HT-29 (cell line): ENCODE measurements around the gene USP11. TPM values are rescaled to one million over a fixed set of nuclear protein-coding genes. Genes with fewer than 3 reads are reported as not detected.
"Not testable (repeated sequence)": the region's sequence is repeated elsewhere in the genome, so short reads cannot be mapped to it uniquely, and the experiment has no call there.

Experiments used
- DNase-seq: peaks from one replicate; pipeline ENCODE4 v3.0.0-alpha.2; 2015; ENCODE audit warnings: low spot score
- total RNA-seq: library from RNA; depleted of rRNA; stranded (reverse); fragments of >200 nt; shearing (Covaris generic); gene quantifications from 2 replicates; pipeline ENCODE4 v1.2.3, GENCODE V29; 2014

The USP11 gene
- total RNA-seq, 1 experiment from 2014 or later: 21.2 TPM

DNA sequence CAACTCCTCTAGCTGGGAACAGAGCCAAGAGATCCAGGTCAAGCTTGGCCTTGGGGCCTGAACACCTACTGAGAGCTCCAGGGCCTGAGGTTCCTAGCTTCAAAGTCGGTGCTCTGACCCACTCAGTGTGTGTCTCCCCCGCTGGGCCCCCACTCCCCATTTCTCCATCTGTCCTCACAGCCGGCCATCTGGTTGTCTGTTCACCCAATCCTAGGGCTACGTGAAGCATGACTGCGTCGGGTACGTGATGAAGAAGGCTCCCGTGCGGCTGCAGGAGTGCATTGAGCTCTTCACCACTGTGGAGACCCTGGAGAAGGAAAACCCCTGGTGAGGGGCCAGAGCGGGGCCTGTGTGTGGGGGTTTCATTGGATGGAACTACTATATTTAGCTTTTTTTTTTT is 12.3 kb downstream of the USP11 start:
- no peak for DNase-seq

DNA sequence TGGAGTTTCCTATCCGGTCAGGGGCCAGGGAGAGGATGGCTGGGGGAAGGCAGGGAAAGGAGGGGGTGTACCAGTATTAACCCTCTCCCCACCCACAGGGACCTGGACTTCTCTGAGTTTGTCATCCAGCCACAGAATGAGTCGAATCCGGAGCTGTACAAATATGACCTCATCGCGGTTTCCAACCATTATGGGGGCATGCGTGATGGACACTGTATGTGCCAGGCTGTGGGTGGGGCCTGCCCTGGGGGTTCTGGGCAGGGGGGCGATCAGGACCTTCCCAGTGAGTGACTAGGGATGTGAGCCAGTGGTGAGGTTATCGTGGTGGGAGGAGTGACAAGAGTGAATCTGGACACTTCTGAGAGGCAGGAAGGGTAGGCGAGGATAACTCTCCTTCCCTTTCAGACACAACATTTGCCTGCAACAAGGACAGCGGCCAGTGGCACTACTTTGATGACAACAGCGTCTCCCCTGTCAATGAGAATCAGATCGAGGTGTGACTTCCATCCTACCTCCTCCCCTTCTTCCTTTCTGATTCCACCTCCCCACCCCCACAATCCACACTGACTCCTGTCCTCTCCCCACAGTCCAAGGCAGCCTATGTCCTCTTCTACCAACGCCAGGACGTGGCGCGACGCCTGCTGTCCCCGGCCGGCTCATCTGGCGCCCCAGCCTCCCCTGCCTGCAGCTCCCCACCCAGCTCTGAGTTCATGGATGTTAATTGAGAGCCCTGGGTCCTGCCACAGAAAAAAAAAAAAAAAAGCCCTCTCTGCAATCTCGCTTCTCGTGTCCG is 14.6 kb downstream of the USP11 start:
- no peak for DNase-seq

DNA sequence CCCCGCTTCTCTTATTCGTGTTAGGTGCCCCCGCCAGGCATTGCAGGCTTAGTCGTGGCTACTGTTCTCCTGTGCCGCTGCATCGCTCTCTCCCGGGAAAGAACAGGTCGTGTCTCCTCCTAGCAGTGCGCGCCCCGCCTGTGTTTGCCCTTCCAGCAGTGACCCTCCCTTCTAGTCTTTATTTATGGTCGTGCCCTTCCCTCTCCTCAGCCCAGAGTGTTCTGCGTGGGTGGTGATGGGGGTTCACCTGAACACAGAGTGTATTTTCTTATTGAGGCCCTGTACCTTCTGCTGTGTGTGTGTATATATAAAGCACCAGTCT is 15.2 kb downstream of the USP11 start:
- no peak for DNase-seq

DNA sequence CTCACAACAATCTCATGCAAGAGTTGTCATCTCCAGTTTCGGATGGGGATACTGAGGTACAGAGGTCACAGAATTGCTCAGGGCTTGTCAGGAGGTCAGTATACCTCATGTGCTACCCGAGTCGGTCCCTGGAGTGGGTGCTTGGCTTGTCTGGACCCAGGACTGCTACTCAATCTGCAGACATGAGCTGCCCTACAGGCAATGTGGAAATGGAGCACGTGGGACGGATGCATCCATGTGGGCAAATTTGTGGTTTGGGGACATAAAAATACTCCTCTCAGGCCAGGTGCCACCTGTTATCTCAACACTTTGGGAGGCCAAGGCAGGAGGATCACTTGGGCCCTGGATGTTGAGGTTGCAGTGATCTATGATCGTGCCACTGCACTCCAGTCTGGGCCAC is 15.8 kb downstream of the USP11 start:
- DNase-seq: no peak

DNA sequence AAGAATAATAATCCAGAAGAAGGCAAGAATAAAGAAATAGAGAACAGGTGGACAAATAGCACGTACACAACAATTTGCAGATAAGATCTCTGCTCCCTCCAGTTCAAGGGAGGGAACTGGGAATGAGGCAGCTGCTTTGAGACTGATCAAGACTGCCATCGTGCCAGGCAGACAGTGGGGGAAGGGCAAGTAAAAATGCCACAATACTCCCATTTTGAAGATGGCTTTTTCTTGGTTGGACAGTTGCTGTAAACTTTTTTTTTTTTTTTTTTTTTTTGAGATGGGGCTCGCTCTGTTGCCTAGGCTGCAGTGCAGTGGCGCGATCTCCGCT is 17.2 kb downstream of the USP11 start:
- DNase-seq: no peak

DNA sequence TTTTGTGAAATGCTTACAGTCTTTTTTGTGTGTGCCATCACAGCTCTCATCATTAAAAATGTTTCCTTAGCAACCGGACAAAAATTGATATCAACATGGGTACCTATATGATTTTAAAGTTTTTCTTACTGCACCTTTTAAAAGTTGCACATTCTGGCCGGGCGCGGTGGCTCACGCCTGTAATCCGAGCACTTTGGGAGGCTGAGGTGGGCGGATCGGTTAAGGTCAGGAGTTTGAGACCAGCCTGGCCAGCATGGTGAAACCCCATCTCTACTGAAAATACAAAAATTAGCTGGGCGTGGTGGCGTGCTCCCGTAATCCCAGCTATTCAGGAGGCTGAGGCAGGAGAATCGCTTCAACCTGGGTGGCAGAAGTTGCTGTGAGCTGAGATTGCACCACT is 24.8 kb downstream of the USP11 start:
- not testable (repeated sequence) for DNase-seq

DNA sequence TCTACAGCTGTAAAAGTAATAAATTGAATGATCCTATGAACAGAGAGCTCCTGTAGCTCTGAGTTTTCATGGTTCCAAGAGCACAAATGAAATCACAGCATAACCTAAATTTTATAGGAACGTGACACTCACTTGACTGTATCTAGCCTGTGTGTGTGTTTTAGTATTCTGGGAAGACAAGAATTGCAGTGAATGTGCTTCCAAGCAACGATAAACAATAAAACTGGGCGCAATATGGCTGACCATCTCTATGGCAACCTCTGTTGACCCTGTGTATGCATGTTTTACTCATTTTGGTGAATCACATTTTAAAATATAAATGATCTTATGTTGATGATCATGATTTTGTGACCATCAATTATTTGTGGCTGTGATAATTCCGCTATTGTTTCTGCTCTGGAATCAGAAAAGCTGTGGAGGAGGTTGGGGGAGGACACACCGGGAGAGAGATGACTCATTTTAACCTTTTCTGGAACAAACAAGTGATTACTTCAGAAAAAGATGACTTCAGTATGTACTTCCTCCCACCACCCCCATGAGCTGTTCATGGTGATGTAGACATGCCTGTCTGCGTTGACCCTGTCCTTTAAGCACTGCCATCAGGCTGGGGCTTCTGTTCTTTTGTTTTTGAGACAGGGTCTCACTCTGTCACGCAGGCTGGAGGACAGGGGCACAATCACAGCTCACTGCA is 31.8 kb downstream of the USP11 start:
- DNase-seq: no peak

DNA sequence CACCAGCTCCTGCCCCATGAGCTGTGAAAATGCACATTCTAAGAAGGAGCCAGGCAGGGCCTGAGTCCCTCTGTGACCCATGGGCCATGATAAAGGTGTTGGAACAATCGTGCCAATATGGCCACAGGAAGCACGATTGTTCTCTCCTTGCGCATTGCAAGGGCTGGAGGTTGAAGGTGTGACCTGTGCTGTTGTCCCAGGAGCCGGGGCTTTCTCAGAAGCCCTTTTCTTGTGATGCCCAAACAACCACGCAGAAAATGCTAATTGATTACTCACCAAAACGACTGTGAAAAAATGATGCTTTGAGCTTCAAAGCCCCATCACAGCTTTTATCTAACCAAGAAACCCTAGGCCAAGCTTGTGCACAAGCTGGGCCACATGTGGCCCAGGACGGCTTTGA is 33.8 kb downstream of the USP11 start:
- DNase-seq: no peak

DNA sequence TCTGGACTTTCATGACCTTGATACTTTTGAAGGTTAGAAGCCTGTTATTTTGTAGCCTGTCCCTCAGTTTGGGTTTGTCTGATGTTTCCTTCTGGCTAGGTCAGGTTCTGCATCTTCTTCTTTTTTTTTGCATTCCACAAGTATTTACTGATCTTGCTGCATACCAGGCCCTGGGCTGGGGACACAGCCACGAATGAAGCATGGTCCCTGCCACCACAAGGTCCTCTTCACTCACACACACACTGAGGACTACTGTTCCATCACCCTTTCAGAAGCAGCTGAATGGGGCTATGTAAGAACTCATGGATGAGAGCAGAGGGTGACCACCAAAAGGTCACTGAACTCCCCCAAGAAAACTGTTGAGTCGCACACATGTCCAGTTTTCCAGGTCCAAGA is 39.2 kb downstream of the USP11 start:
- DNase-seq: no peak

DNA sequence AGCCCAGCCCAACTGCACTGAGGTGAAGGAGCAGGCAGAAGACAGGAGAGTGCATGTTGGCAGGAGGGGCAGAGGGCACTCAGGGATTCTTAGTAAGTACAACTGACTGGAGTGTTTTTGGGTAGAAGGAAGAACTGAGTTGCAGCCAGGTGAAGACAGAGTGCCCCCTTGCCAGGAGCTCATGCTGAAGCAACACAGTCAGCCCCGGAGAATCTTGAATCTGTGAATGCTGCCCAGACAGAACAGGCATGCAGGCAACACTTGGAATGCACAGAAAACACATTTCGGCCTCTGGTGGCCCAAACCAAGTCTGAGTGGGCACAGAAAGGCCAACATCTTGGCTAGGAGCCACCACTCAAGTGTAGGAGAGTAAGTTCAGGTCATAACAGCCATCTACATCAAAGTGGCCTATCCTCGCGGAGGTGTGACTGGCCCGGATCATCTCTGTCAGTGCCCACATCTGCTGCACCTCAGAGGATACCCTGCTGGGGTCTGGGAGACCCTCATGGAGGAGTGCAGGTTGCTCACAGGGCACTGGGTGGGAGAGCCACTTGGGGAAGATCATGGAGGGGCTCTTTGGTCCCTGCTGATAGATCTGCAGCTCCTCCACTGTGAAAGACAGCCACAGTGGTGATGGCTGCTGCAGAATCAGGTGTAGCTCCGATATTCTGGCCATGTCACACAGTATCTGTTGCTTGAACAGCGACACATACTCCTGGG is 40.4 kb downstream of the USP11 start:
- DNase-seq: no peak

DNA sequence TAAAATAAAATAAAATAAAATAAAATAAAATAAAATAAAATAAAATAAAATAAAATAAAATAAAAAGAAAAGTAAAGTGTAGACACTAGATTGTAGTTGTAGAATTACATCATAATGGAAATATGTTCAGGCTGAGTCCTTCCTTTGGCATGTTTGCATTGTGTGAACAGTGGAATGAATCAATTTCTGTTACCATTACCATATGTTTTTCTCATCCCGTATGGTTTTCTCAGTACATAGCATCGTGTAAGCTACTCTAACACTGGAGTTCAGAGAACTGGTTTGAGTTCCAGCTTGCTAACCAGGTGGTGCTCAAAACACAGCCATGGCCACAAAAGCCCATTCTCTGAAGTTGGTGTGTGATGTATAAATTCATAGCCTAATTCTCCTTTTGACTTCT is 45.9 kb downstream of the USP11 start:
- DNase-seq: no peak

DNA sequence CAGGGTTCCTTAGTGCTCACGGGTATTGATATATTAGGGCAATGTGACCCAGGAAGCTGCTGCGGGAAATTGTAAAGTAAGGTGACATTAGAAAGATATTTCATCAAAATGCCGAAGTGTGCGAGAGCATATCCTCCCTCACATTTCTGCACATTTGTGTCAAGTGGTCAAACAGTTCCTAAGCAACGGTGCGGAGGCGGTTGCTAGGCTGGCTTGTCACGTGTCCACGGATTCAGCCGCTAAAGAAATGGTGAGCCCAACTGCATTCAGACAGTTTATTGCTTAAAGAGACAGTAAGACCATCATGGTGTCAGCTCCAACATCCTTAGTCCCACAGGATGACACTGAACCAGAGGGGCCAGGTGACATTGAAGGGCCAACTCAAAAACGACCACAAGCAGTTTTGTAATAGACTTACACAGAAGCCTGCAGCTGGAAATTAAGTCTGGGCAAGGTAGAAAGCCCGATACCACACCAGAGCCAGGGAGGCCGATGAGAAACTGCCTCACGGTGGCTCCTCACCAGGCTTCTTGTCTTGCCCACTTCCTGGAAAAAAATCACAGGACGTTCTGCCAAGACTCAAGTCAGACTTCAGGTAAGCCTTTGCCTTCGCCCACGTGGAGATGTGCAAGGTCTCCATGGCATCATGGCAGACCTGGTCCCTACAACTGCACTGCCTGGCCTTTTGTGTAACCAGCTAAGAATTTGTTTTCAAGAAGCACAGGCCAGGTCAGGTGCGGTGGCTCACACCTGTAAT is 50.4 kb downstream of the USP11 start:
- DNase-seq: peak; percentile 19

DNA sequence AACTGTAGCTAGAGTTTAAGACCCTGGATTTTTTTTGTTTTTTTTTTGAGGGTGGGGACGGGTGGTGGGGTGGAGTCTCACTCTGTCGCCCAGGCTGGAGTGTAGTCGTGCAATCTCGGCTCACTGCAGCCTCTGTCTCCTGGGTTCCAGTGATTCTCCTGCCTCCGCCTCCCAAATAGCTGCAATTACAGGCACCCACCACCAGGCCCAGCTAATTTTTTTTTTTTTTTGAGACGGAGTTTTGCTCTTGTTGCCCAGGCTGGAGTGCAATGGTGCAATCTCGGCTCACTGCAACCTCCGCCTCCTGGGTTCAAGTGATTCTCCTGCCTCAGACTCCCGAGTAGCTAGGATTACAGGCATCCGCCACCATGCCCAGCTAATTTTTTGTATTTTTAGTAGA is 51.8 kb downstream of the USP11 start:
- not testable (repeated sequence) for DNase-seq

DNA sequence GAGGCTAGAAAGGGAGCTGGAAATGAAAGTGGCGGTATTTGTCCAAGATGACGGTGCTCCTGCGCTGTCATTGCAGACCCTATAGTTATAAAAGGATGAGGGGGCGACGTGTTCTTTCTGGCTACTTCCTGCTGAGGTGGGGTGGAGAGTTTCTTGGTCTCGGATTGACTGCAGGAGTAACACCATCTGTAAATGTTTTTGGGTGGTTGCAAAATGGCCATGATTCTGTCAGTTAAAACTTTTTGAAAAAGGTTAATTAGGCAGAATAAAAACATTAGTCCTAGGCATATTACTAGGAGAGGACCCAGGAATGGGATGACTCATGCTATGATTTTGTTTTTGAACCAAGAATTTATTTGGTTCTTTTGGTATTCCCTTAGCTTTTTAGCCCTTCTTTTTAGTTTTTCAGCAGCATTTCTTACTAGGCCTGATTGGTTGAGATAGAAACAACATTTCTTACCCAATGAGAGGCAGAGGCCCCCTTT is 53.1 kb downstream of the USP11 start:
- no peak for DNase-seq

DNA sequence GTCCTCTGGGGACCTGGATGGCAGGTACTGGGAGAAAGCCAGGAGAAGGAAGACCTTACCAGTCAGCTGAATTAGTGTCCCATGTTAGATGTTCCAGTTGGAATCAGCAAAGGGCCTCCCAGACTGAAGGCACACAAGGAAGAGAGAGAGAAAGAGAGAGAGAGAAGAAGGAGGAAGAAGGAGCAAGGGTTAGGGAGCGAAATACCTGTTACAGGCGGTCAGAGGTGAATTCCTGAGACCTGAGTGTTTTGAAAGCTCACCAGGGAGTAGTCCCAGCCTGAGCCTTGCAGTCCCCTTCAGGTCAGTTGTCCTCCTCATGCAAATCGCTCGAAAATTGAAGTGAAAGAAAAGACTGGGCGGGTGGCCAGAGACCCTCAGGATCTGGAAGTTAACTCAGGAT is 60.3 kb downstream of the USP11 start:
- DNase-seq: no peak

DNA sequence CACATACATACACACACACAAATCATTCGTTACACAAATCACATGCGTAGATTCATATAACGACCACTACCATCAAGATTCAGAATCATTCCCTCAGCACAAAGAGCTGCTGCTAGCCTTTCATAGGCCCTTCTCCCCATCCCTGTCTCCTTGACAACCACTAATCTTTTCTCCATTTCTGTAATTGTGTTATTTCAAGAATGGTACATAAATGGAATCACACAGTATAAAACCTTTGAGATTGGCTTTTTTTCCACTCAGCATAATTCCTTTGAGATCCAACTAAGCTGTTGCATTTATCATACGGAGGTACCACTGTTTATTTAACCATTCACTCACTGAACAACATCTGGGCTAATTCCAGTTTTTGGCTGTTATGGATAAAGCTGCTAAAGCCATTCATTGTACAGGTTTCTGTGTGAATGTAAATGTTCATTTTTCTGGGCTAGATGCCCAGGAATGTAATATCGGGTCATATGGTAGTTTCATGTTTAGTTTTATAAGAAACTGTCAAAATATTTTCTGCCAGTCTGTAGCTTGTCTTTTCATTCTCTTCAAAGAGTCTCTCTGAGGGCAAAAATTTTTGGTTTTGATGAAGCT is 64.1 kb downstream of the USP11 start:
- DNase-seq: no peak

DNA sequence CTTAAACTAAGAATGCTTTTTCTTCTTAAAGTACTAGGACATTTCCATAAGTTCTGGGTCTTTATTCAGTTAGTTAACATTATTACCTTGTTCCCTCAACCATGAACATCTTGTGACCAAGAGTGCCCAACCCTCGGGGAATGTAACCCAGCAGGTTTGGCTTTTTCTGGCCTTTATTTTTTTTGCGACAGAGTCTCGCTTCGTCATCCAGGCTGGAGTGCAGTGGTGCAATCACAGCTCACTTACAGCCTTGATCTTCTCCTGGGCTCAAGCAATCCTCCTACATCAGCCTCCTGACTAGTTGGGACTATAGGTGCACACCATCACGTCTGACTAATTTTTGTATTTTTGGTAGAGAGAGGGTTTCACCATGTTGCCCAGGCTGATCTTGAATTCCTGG is 65.1 kb downstream of the USP11 start:
- DNase-seq: peak; percentile 65
